ENCODE measurements around the gene BCHE.

The BCHE gene

DNA sequence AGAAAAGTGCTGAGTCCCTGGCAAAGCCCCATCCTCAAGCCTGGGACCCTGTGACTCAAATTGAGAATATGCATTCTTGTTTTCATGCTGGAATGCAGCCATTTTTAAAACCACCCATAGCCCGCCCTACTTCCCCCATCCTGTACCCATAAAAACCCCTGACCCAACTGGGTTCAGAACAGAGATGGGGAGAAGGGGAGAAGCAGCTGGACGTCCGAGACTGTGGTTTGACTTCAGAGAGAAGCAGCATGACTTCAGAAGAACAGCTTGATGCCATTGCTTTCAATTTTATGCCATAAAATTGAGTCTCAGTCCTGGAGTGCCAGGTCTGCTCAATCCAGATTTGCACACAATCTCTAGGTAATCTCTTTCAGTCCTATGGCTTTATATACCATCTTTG, 78.2 kb downstream of the BCHE start:
- Mint-ChIP-seq H3K9me3 (no peaks in the 10 kb centered on the region), H3K4me3 (no peak overlapping the region), H3K4me1 (peaks cover 5% of the 10 kb centered on the region), H3K27ac (no peak overlapping the region), H3K36me3 (ENCODE audit: low read depth) (no peaks in the 10 kb centered on the region), H3K27me3 (ENCODE audit: low read depth, poor library complexity) (no peaks in the 10 kb centered on the region)
- no peak for DNase-seq
- TF ChIP-seq, protein P1, sequence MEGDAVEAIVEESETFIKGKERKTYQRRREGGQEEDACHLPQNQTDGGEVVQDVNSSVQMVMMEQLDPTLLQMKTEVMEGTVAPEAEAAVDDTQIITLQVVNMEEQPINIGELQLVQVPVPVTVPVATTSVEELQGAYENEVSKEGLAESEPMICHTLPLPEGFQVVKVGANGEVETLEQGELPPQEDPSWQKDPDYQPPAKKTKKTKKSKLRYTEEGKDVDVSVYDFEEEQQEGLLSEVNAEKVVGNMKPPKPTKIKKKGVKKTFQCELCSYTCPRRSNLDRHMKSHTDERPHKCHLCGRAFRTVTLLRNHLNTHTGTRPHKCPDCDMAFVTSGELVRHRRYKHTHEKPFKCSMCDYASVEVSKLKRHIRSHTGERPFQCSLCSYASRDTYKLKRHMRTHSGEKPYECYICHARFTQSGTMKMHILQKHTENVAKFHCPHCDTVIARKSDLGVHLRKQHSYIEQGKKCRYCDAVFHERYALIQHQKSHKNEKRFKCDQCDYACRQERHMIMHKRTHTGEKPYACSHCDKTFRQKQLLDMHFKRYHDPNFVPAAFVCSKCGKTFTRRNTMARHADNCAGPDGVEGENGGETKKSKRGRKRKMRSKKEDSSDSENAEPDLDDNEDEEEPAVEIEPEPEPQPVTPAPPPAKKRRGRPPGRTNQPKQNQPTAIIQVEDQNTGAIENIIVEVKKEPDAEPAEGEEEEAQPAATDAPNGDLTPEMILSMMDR (IDR thresholded peaks at IDR 0.05) = no peak

DNA sequence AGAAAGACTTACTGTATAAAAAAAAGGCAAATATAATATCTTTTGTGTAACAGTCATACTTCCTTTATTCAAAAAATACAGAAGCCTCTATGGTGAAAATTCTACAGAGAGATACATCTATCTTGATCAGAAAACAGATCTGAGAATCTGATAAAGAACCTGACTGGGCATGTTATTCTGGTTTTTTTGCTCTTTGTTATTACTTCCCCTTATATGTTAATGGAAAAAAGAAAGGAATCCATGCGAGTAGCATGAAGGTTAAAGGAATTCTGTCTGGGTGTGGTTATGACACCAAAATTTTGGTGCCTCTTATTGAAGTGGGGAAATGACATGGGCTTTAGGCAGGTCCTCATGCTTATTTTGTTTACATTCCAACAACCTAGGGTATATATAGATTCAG, 81.7 kb downstream of the BCHE start:
- peaks cover 5% of the 10 kb centered on the region for H3K4me1 Mint-ChIP-seq
- TF ChIP-seq, protein P1 (IDR thresholded peaks at IDR 0.05) = no peak
- no peak for DNase-seq
- no peaks in the 10 kb centered on the region for H3K36me3 Mint-ChIP-seq (ENCODE audit: low read depth)
- no peak overlapping the region for H3K27ac Mint-ChIP-seq
- no peaks in the 10 kb centered on the region for H3K9me3 Mint-ChIP-seq
- H3K4me3 Mint-ChIP-seq = no peak overlapping the region
- no peaks in the 10 kb centered on the region for H3K27me3 Mint-ChIP-seq (ENCODE audit: low read depth, poor library complexity)

DNA sequence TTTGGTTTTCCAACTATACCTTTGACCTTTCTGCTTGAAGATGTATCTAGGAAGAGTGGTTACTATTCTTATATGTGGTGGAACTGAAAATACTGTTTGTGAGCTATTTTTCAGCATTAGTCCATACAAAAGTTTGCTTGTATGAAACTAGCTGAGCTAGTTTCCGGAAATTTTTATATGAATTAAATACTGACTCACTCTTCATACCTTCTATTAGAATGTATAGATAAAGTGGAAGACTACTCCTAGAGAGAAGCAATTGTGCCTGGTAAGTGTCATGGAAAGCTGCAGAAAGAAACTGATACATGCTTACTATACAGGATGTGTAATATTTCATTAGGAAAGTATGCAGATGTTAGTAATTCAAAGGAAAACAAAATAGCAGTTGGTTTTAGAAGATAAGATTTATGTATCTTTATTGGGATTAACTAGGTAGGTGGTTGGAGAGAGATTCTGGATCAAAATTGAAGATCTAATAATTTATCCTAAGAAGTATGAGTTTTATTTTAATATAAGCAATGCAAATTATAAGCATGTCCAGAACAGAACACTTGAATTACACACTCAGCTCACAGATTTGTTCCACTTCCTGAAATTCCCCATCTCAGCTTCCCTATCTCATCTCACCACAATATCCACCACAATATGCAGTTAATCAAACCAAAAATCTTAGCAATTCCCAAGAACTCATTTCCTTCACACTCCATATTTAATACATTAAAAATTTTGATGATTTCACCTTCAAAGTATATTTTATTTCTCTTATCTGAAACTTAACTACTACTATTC, 82.8 kb downstream of the BCHE start:
- no peaks in the 10 kb centered on the region for H3K9me3 Mint-ChIP-seq
- no peak overlapping the region for H3K27ac Mint-ChIP-seq
- DNase-seq = no peak
- H3K4me1 Mint-ChIP-seq = peaks cover 5% of the 10 kb centered on the region
- no peak overlapping the region for H3K4me3 Mint-ChIP-seq
- no peaks in the 10 kb centered on the region for H3K27me3 Mint-ChIP-seq (ENCODE audit: low read depth, poor library complexity)
- TF ChIP-seq, protein P1 (IDR thresholded peaks at IDR 0.05) = no peak
- no peaks in the 10 kb centered on the region for H3K36me3 Mint-ChIP-seq (ENCODE audit: low read depth)

DNA sequence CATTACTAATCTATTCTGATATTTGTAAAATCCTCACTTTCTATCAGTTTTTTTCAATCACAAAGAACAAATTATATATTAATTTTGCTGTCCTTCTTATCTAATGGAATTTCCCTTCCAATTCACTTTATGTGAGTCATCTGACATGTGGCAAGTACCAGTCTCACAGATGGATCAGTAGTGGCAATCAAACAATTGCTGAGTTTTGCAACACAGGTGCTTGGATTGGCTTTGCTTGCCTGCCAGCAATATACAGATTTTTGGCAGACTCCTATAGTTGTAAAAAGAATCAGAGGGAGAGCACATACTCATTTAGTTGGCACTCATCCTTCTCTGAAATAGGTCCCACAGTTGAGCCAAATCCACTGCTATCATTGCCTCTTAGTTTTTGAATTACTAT, 83.7 kb downstream of the BCHE start:
- no peaks in the 10 kb centered on the region for H3K27me3 Mint-ChIP-seq (ENCODE audit: low read depth, poor library complexity)
- H3K36me3 Mint-ChIP-seq (ENCODE audit: low read depth) = no peaks in the 10 kb centered on the region

DNA sequence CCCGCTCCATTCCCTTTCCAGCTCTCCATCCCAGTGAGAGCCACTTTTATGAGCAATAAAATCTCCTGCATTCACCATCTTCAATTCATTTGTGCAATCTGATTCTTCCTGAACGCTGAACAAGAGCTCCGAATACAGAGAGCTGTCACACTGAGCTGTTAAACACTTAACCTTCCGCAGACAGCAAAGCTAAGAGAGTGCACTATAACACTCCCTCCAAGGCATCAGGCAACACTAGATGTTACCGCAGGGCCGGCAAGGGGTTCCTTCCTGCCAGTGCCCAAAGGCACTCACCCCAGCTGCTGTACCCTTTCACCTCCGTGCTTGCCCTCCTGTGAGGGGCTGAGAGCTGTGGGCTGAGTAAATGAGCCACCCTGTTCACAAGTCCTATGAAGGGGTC, 85.6 kb downstream of the BCHE start:
- H3K27ac Mint-ChIP-seq = no peak overlapping the region
- H3K9me3 Mint-ChIP-seq = no peaks in the 10 kb centered on the region

More for the DNA sequence above, 83.7 kb downstream of the BCHE start:
- TF ChIP-seq, protein P1 (IDR thresholded peaks at IDR 0.05) = no peak
- no peak for DNase-seq
- H3K9me3 Mint-ChIP-seq = no peaks in the 10 kb centered on the region
- no peak overlapping the region for H3K4me3 Mint-ChIP-seq
- H3K27ac Mint-ChIP-seq = no peak overlapping the region
- H3K4me1 Mint-ChIP-seq = peaks cover 5% of the 10 kb centered on the region

More for the DNA sequence above, 85.6 kb downstream of the BCHE start:
- H3K4me1 Mint-ChIP-seq = peaks cover 5% of the 10 kb centered on the region
- TF ChIP-seq, protein P1 (IDR thresholded peaks at IDR 0.05) = no peak
- no peak for DNase-seq
- no peaks in the 10 kb centered on the region for H3K27me3 Mint-ChIP-seq (ENCODE audit: low read depth, poor library complexity)
- H3K4me3 Mint-ChIP-seq = no peak overlapping the region
- no peaks in the 10 kb centered on the region for H3K36me3 Mint-ChIP-seq (ENCODE audit: low read depth)
